ENCODE data around the gene EVC.
"Not testable (repeated sequence)": the region's sequence is repeated elsewhere in the genome, so short reads cannot be mapped to it uniquely, and the experiment has no call there.

The EVC gene

DNA sequence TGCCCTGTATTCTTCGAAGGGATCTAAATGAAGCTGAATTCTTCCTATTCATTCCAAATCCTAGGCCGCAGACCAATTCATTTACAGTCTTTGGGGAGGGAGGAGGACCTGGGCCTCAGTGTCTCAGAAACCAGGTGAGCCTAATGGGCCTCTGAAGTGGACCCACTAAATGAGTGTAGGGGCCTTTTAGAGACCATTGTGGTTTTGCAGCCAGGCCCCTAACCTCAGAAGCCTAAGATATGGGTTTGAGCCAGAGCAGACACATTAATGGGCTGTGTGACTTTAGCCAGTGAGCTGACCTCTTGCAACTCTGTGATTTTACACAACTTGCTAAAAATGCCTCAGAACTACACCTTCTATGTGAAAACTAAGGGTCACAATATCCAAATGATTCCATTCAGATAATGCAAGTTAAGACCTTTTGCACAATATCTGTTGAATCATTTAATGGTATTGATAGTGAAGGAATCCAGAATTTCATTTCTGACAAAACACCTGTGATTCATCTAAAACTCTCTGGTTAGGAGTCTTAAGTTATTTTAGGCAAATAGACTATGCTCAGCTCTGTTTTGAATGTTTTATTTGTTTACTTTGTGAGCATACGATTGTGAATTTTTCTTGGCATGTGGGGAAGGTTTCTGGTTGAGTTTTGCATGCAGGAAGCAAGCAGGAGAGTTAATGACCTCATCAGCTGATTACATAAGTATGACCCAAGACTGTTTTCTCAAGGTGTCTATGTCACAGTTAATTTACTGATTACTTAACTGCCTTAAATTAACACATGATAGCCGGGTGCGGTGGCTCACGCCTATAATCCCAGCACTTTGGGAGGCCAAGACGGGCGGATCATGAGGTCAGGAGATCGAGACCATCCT lies 75.0 kb downstream of the EVC start:
- no peak for DNase-seq (ENCODE audit: low spot score)

DNA sequence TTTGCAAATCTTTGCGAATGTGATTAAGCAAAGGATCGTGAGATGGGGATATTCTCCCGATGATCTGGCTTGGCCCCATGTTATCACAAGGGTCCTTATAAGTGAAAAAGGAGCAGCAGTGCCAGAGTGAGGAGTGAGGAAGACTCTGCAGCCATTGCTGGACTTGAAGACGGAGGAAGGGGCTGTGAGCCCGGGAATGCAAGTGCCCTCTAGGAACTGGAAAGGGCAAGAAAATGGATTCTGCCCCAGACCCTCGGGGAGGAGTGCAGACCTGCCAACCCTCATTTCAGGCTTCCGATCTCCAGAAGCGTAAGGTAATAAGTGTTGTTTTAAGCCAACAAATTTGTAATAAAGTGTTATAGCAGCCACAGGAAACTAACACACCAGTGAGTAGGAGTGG lies 76.3 kb downstream of the EVC start:
- DNase-seq (ENCODE audit: low spot score), result no peak

DNA sequence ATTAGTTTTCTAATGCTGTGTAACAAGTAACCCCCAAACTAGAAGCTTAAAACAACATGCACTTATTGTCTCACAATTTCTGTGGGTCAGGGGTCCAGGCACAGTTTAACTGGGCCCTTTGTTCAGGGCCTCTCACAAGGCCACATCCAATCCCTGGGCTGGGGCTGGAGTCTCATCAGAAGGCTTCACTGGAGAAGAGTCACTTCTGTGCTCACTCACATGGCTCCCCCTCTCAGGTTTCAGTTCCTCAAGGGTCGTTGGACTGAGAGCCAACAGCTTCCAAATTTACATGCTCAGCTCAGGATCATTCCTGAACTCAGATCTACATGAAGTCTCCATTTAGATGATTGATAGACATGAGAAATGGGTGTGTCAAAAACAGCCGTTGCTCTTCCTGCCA lies 77.1 kb downstream of the EVC start:
- DNase-seq (ENCODE audit: low spot score), result no peak

DNA sequence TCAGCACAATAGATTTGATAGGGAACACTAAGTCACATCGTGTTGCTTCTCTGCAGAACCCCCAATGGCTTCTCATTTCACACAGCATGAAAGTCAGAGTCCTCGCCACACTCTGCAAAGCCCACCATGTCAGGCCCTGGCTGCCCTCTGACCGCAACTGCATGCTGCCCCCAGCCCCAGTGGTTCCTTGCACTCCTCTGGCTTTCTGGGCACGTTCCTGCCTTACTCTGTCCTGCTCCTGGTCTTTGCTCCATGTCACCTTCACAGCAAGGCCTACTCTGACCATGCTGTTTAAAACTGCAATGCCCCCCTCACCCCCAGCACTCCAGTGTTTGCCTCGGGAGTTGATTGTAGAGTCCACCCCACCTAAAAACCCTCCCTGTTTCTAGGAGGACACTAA lies 78.1 kb downstream of the EVC start:
- DNase-seq (ENCODE audit: low spot score), result no peak

DNA sequence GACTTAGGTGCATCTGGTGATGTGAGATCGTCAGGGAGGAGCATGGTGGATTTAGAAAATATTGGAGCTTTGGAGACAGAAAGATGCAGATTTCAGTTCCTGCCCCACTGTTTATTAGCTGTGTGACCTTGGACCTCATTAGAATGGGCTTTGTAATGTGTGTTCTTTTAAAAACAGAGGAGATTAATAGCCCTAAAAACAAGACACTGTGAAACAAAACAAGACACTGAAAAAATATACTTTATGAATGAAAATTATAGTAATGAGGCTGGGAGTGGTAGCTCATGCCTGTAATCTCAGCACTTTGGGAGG lies 79.5 kb downstream of the EVC start:
- no peak for DNase-seq (ENCODE audit: low spot score)

DNA sequence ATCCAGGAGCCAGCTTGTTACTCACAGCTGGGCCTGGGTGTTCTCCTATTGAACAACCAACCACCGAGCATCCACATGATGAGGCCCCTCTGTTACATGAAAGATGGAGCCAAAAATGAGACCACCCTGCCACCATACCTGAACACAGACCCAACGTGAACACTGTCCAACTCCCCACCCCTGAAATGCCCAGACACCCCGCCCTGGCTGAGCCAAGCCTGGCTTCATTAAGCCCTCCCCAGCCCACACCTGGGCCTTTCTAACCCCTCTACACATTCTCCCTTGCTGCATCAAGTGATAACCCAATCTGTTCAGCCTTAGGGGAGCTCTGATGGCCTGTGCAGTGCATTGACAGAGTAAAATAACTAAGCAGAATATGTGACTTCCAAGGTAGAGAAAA lies 80.7 kb downstream of the EVC start:
- no peak for DNase-seq (ENCODE audit: low spot score)

DNA sequence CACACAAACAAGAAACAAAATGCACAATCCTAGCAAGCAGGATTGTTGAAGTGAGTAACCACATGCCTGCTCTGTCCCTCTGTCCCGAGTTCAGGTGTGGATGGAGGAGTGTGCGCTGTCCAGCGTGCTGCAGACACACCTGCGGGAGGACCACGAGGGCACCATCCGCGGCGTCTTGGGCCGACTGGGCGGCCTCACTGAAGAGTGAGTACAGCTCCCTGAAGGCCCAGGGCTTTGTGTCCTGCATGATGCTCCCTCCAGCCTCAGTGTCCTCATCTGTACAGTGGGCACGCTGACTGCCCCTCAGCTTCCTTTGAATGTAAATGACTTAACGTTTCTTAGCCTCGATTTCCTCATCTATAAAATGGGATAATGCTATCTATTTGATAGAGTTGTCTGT lies 82.5 kb downstream of the EVC start:
- DNase-seq (ENCODE audit: low spot score), result no peak

DNA sequence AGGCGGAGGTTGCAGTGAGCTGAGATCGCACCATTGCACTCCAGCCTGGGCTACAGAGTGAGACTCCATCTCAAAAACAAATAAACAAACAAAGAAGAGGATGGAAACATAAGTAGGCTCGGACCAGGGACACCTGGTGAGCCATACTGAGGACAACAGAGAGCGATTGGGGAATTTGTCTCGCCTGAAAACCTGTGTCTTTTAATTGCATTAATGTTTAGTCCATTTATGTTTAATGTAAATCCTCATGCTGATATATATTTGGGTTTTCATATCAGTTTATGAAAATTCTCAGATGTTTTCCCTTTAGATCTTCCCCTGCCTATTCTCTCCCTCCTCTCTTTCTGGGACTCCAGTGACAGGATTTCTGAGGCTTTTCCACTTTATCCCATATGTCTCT lies 84.6 kb downstream of the EVC start:
- no peak for DNase-seq (ENCODE audit: low spot score)

DNA sequence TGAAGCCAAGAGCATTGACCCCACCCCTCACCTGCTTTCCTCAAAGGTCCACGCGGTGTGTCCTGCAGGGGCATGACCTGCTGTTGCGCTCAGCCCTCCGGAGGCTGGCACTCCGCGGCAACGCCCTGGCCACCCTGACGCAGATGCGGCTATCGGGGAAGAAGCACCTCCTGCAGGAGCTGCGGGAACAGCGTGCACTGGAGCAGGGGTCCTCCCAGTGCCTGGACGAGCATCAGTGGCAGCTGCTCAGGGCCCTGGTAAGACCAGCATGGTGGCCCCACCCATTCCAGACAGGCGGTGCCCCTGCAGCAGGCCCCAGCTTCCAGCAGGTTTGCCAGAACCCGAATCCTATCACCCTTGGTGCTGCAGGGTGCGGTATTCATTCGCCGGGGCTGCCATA lies 86.0 kb downstream of the EVC start:
- no peak for DNase-seq (ENCODE audit: low spot score)

DNA sequence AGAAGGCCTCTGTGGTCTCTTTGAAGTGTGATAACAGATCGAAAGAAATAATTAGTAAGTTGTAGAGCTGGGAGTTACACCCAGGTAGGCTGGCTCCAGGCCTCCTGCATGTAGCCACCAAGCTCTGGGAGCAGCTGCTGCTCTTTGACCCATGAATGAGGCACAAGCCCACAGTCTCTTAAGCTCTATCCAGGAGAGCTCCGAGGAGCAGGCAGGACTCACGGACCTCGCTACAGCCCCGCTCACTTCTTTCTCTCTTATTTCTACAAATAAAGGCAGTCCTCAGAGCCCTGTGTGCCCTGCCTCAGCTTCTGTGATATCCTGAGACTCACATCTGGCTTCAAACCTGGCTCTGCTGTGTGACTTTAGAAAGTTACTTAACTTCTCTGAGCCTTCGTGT lies 86.9 kb downstream of the EVC start:
- no peak for DNase-seq (ENCODE audit: low spot score)

DNA sequence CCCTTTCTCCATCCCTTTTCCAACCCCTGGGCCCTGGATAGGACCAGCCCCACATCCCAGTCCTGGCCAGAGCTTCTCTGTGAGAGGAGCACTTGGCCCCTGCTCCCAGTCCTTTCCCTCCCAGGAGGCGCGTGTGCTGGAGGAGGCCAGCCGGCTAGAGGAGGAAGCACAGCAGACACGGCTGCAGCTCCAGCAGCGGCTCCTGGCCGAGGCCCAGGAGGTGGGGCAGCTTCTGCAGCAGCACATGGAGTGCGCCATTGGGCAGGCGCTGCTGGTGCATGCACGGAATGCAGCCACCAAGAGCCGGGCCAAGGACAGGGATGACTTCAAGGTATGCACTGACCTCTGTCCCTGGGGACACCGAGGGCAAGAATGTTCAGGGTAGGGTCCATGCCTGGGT lies 87.5 kb downstream of the EVC start:
- DNase-seq (ENCODE audit: low spot score), result no peak

DNA sequence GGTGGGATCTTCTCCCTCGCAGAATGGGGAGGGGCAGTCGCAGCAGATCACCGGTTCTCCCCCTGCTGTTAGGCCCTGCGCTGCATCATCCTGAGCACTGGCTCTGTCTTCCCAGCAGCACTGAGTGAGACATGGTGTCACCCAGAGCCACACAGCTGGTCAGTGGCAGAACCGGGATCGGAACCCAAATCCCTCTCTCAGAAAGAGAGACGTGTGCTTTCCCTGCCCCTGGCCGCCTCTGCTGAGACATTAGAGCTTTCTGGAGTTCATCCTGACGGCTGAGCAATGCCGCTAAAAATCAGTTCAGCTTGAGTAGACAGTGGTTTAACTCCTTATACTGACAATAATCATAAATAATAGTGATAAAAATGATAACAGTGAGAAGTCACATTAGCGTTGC lies 87.9 kb downstream of the EVC start:
- no peak for DNase-seq (ENCODE audit: low spot score)

DNA sequence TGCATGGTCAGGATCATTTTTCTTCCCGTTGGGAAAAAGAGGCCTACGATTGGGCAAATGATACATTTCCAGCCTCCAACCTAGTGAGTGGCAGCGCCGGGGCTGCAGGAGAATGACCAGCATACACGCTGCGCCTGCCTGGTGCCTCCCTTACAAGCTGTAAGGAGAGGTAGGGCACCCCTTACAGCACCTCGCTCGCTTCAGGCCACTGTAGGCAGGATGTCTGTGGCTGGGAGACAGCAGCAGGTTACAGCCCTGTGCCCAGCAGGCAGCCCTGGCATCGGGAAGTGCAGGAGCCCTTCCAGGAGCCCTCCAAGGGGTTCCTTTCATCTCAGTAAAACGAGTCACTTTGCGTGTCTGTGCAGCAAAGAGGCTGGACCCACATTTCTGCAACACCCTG lies 88.4 kb downstream of the EVC start:
- no peak for DNase-seq (ENCODE audit: low spot score)

DNA sequence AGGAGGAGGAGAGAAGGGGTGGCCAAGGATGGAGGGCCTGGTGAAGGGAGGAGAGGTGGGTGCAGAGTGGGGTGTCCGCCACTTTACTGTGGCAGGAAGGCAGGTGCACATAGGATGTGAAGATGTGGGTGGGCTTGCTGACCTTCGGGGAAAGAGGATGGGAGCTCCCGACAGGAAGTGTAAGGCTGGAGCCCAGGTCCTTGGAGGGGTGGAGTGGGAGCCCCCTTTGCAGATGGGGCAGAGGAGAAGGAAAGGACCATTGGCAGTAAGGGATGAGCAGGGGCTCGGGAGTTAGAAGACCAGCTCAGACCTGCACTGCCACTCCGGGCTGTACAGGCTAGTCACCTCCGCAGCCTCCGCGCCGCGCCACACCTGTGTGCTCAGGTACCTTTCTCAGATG lies 89.5 kb downstream of the EVC start:
- no peak for DNase-seq (ENCODE audit: low spot score)

DNA sequence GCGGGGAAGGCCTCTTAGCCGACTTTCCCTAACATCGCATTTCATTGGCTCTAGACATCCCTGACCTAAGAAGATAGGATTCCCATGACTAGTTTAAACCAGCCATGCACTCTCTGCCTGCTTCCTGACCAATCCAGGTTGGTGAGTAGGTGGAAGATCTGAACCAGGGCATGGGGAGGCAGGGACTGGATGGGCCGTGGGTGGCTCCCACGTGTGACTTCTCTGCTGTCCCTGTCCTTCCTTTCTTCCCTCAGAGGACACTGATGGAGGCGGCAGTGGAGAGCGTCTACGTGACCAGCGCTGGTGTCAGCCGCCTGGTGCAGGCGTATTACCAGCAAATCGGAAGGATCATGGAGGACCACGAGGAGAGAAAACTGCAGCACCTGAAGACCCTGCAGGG lies 90.7 kb downstream of the EVC start:
- no peak for DNase-seq (ENCODE audit: low spot score)

DNA sequence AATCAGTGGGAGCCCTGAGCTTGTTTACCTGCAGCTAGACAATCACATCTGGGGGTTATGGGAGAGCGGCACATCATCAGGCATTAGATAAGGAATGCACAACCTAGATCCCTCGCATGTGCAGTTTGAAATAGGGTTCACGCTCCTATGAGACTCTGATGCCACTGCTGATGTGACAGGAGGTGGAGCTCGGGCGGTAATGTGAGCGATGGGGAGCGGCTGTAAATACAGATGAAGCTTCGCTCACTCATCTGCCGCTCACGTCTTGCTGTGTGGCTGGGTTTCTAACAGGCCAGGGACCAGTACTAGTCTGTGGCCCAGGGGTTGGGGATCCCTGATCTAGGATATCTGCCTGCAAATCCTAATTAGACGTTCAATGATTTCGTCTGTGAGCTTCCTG lies 91.6 kb downstream of the EVC start:
- DNase-seq (ENCODE audit: low spot score), result no peak

DNA sequence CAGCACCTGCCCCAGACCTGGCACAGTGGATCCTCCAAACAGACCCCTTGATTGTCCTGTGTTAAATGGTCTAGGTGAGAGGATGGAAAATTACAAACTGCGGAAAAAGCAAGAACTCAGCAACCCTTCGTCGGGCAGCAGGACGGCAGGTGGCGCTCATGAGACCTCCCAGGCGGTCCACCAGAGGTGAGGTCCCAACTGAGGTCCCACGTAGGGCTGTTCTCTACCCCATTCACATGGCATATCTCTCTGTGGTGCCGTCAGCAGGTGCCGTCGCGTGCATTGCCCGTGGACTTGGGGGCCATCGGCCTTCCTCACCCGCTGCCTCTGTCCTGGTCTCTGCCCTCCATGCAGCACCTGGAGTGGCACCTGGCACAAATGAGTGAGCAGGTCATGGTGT lies 93.7 kb downstream of the EVC start:
- no peak for DNase-seq (ENCODE audit: low spot score)

DNA sequence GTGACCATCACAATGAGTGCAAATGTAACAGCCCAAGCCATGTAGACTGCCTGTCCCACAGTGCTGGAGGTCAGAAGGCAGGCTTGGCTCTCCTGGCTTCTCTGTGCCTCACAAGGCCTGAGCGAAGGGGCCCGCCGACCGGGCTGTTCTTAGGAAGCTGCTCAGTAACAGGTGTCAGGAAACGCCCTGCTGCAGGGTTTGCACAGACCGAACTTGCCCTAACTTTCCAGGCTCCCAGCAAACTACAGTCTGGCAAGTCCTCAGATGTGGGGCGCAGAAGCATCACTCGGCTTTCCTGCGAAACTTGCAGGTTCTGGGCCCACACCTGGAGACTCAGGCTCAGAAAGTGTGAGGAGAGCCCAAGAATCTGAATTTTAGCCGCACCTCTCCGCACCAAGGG lies 94.3 kb downstream of the EVC start:
- no peak for DNase-seq (ENCODE audit: low spot score)

DNA sequence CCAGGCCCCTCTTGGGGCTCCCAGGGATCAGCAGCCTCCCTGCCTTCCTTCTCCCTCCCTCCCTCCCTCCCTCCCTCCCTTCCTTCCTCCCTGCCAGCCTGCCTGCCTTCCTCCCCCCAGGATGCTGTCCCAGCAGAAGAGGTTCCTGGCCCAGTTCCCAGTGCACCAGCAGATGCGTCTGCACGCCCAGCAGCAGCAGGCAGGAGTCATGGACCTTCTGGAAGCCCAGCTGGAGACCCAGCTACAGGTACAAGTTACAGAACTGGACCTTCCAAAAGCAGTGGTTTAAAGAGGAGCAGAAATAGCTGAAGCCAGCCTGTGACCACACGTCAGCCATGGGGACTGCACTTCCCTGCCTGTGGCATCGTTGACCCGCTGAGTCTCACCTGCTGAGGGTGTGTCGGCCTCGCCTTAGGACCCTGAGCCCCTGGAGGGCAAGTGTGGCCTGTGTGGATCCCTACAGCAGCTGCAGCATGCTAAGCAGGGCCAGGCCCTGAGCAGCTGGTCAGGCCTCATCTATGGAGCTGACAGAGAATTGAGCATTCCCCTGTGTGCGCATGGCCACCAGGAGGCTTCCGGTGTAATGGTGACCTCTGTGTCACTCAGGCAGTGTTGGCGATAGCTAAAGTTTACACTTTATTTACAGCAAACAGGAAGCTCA lies 97.2 kb downstream of the EVC start:
- DNase-seq (ENCODE audit: low spot score), result no peak

DNA sequence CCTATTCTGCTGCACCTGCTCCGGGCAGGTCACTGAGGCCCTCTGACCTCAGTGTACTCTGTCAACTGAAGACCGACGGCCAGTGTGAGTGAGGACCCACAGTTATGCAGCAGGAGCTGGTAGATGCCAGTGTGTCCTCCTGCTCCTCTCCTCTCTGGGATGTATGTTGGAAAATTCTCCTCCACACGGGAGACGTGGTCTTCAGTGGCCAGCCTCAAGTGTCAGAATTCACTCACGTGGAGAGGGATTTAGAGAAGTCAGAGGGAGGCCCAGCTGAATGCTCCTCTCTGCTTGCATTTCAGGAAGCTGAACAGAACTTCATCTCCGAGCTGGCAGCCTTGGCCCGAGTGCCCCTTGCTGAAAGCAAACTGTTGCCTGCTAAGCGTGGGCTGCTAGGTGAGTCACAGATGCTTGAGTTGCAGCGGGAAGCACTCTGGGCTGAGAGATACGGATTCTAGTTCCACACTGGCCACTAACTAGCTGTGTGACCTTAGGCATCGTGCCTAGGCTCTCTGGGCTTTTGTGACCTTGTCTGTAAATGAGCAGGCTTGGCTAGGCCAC lies 98.3 kb downstream of the EVC start:
- no peak for DNase-seq (ENCODE audit: low spot score)

DNA sequence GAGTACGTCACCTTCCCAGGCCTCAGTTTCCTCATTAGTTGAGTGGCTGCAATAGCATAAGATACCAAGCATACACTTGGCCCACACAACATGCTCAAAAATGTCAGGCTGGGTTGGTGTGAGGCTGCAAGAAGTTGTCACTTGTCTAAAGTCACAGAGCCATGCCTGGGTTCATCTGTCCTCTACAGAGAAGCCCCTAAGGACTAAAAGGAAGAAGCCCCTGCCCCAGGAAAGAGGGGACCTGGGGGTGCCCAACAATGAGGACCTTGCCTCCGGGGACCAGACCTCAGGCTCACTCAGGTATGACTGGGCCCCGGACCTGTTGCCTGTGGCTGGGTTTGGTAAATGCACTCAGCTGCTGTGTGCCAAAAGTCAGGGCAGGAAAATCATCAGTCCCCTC lies 99.2 kb downstream of the EVC start:
- no peak for DNase-seq (ENCODE audit: low spot score)

DNA sequence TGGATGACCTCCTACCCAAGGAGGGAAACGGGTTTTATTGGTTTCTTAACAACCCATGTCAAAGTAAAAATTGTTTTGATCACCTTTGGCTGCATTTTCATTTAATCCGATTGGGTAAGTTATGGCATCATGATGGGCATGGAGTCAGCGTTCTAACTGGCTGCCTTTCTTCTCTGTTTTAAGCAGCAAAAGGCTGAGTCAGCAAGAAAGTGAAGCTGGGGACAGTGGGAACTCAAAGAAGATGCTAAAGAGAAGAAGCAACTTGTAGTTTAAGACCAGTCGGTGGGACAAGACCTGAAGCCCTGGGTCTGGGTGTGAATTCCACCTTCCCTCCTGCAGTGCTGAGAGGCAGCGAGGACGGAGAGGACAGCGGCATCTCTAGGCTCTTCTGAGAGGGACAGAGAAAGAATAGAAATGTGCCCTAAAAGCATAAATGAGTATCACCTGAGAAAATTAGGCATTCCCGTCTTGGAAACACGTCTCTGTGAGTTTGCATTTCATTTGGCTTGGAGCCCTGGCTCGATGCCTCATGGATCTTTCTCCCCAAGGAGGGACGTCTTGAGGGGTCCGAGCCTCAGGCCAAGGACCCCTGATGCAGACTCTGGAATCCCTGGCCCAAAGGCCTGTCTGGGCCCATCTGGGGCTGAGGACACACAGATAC lies 99.9 kb downstream of the EVC start:
- DNase-seq (ENCODE audit: low spot score), result no peak

DNA sequence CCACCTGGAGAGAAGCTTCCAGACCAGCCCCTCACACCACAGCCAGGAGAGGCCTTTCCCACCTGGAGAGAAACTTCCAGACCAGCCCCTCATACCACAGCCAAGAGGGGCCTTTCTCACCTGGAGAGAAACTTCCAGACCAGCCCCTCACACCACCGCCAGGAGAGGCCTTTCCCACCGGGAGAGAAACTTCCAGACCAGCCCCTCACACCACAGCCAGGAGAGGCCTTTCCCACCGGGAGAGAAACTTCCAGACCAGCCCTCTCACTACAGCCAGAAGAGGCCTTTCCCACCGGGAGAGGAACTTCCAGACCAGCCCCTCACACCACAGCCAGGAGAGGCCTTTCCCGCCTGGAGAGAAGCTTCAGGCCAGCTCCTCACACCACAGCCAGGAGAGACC lies 101.1 kb downstream of the EVC start:
- DNase-seq (ENCODE audit: low spot score), result not testable (repeated sequence)

Data from LoVo (cell line).